ENCODE results near the gene ZNF25. TPM values are rescaled to one million over a fixed set of nuclear protein-coding genes. Genes with fewer than 3 reads are reported as not detected.
"Not testable (repeated sequence)": the region's sequence is repeated elsewhere in the genome, so short reads cannot be mapped to it uniquely, and the experiment has no call there.

ZNF25 gene
- total RNA-seq, 1 donor from 2014 or later, result 6.1 TPM

GRCh38 chr10:38007991-38008390 is 31.5 kb upstream of the ZNF25 start:
- Mint-ChIP-seq H3K27ac (ENCODE audit: unreplicated experiment) (no peak overlapping the region), H3K36me3 (ENCODE audit: low read depth) (peaks cover 2% of the 10 kb centered on the region), H3K9me3 (no peaks in the 10 kb centered on the region), H3K4me1 (peaks cover 27% of the 10 kb centered on the region), H3K27me3 (ENCODE audit: low read depth) (peaks cover 29% of the 10 kb centered on the region), H3K4me3 (peak overlapping the region; percentile 54)
- no peak for TF ChIP-seq CTCF (conservative IDR thresholded peaks at IDR 0.05)
- no peak for DNase-seq (ENCODE audit: low read depth, low spot score)

GRCh38 chr10:38007551-38007950 is 31.1 kb upstream of the ZNF25 start:
- Mint-ChIP-seq H3K4me3 (no peak overlapping the region), H3K27me3 (ENCODE audit: low read depth) (peaks cover 29% of the 10 kb centered on the region), H3K9me3 (no peaks in the 10 kb centered on the region), H3K36me3 (ENCODE audit: low read depth) (peaks cover 2% of the 10 kb centered on the region), H3K27ac (ENCODE audit: unreplicated experiment) (no peak overlapping the region), H3K4me1 (peaks cover 24% of the 10 kb centered on the region)
- no peak for DNase-seq (ENCODE audit: low read depth, low spot score)
- no peak for TF ChIP-seq CTCF (conservative IDR thresholded peaks at IDR 0.05)

- Mint-ChIP-seq H3K27ac (ENCODE audit: unreplicated experiment) (no peak overlapping the region), H3K27me3 (ENCODE audit: low read depth) (peaks cover 27% of the 10 kb centered on the region), H3K36me3 (ENCODE audit: low read depth) (no peaks in the 10 kb centered on the region), H3K4me3 (no peak overlapping the region), H3K4me1 (no peaks in the 10 kb centered on the region), H3K9me3 (no peaks in the 10 kb centered on the region)
- DNase-seq (ENCODE audit: low read depth, low spot score), result no peak
- TF ChIP-seq CTCF (conservative IDR thresholded peaks at IDR 0.05), result no peak
Observed at GRCh38 chr10:38003588-38003987, 27.1 kb upstream of the ZNF25 start.

GRCh38 chr10:38003026-38003425 is 26.6 kb upstream of the ZNF25 start:
- no peak overlapping the region for H3K27ac Mint-ChIP-seq (ENCODE audit: unreplicated experiment)
- TF ChIP-seq CTCF (conservative IDR thresholded peaks at IDR 0.05), result no peak
- H3K36me3 Mint-ChIP-seq (ENCODE audit: low read depth), result no peaks in the 10 kb centered on the region
- H3K27me3 Mint-ChIP-seq (ENCODE audit: low read depth), result peaks cover 22% of the 10 kb centered on the region
- no peaks in the 10 kb centered on the region for H3K4me1 Mint-ChIP-seq
- H3K4me3 Mint-ChIP-seq, result no peak overlapping the region
- H3K9me3 Mint-ChIP-seq, result no peaks in the 10 kb centered on the region
- DNase-seq (ENCODE audit: low read depth, low spot score), result no peak

GRCh38 chr10:38000474-38000873 is 24.0 kb upstream of the ZNF25 start:
- H3K4me3 Mint-ChIP-seq; H3K27me3 Mint-ChIP-seq (ENCODE audit: low read depth); H3K27ac Mint-ChIP-seq (ENCODE audit: unreplicated experiment); H3K4me1 Mint-ChIP-seq; DNase-seq (ENCODE audit: low read depth, low spot score); H3K36me3 Mint-ChIP-seq (ENCODE audit: low read depth); H3K9me3 Mint-ChIP-seq: not testable (repeated sequence)

- not testable (repeated sequence) for H3K4me1 Mint-ChIP-seq; H3K27ac Mint-ChIP-seq (ENCODE audit: unreplicated experiment); H3K4me3 Mint-ChIP-seq; H3K9me3 Mint-ChIP-seq; H3K36me3 Mint-ChIP-seq (ENCODE audit: low read depth); DNase-seq (ENCODE audit: low read depth, low spot score); H3K27me3 Mint-ChIP-seq (ENCODE audit: low read depth)
Observed at GRCh38 chr10:37998920-37999319, 22.5 kb upstream of the ZNF25 start.

- H3K4me3 Mint-ChIP-seq, result no peak overlapping the region
- DNase-seq (ENCODE audit: low read depth, low spot score), result no peak
- H3K9me3 Mint-ChIP-seq, result peaks cover 7% of the 10 kb centered on the region
- no peaks in the 10 kb centered on the region for H3K4me1 Mint-ChIP-seq
- H3K36me3 Mint-ChIP-seq (ENCODE audit: low read depth), result no peaks in the 10 kb centered on the region
- no peak overlapping the region for H3K27ac Mint-ChIP-seq (ENCODE audit: unreplicated experiment)
- no peak for TF ChIP-seq CTCF (conservative IDR thresholded peaks at IDR 0.05)
- no peaks in the 10 kb centered on the region for H3K27me3 Mint-ChIP-seq (ENCODE audit: low read depth)
Observed at GRCh38 chr10:37992083-37992482, 15.6 kb upstream of the ZNF25 start.
